ENCODE results near the gene C22orf39. TPM values are rescaled to one million over a fixed set of nuclear protein-coding genes. Genes with fewer than 3 reads are reported as not detected.

Gene C22orf39
- total RNA-seq, 1 experiment from 2014 or later: 26.5 TPM

GRCh38 chr22:19460036-19460435 lies 12.5 kb upstream of the C22orf39 start:
- TF ChIP-seq GRHL2 (CRISPR knock-in tag; IDR thresholded peaks at IDR 0.05; ENCODE audit: insufficient replicate concordance, severe bottlenecking) (no peak), AFF4 (CRISPR knock-in tag; IDR thresholded peaks at IDR 0.05; ENCODE audit: borderline replicate concordance) (no peak), CREB1 (CRISPR knock-in tag; IDR thresholded peaks at IDR 0.05) (no peak), SOX15 (CRISPR knock-in tag; IDR thresholded peaks at IDR 0.05) (no peak), ZNF396 (CRISPR knock-in tag; IDR thresholded peaks at IDR 0.05; ENCODE audit: borderline replicate concordance) (no peak), PRRX2 (CRISPR knock-in tag; IDR thresholded peaks at IDR 0.05) (no peak), ZNF512 (CRISPR knock-in tag; IDR thresholded peaks at IDR 0.05; ENCODE audit: borderline replicate concordance) (no peak)
- ChIA-PET CTCF (no interaction called here), POLR2A (interaction anchor here (1.1 kb wide), 1 partner anchor 20 kb away, joined by 3 read pairs; the partner anchor contains the start of gene CDC45)
- H3K36me3 Mint-ChIP-seq: peaks cover 46% of the 10 kb centered on the region
- H3K27me3 Mint-ChIP-seq (ENCODE audit: low read depth): no peaks in the 10 kb centered on the region
- H3K4me1 Mint-ChIP-seq: 0 out of 2 replicates have a peak, but pooled peaks cover 4% of the 10 kb centered on the region
- ATAC-seq (no peak), DNase-seq (ENCODE audit: low spot score) (no peak)
- H3K9me3 Mint-ChIP-seq: no peaks in the 10 kb centered on the region
- no peak overlapping the region for H3K4me3 Mint-ChIP-seq
- H3K27ac Mint-ChIP-seq: no peak overlapping the region

- Mint-ChIP-seq H3K4me3 (no peak overlapping the region), H3K4me1 (0 out of 2 replicates have a peak, but pooled peaks cover 4% of the 10 kb centered on the region), H3K9me3 (no peaks in the 10 kb centered on the region), H3K27ac (no peak overlapping the region), H3K36me3 (peaks cover 56% of the 10 kb centered on the region), H3K27me3 (ENCODE audit: low read depth) (no peaks in the 10 kb centered on the region)
- no peak for TF ChIP-seq TP53 (CRISPR knock-in tag; IDR thresholded peaks at IDR 0.05)
- no peak for TF ChIP-seq ATF3 (CRISPR knock-in tag; conservative IDR thresholded peaks at IDR 0.05)
- no peak for TF ChIP-seq CBFB (CRISPR knock-in tag; IDR thresholded peaks at IDR 0.05; ENCODE audit: low read depth)
- TF ChIP-seq E2F5 (CRISPR knock-in tag; IDR thresholded peaks at IDR 0.05): no peak
- TF ChIP-seq ZBTB43 (CRISPR knock-in tag; IDR thresholded peaks at IDR 0.05): no peak
- TF ChIP-seq NFATC4 (CRISPR knock-in tag; IDR thresholded peaks at IDR 0.05): no peak
- POLR2A ChIA-PET: no interaction called here
- no peak for ATAC-seq
- DNase-seq (ENCODE audit: low spot score): no peak
- CTCF ChIA-PET: no interaction called here
These were observed 10.4 kb upstream of the C22orf39 start for GRCh38 chr22:19457828-19458428.

GRCh38 chr22:19456541-19456940 lies 9.0 kb upstream of the C22orf39 start:
- Mint-ChIP-seq H3K9me3 (no peaks in the 10 kb centered on the region), H3K4me1 (0 out of 2 replicates have a peak, but pooled peaks cover 4% of the 10 kb centered on the region), H3K27me3 (ENCODE audit: low read depth) (no peaks in the 10 kb centered on the region), H3K27ac (no peak overlapping the region), H3K36me3 (peaks cover 55% of the 10 kb centered on the region), H3K4me3 (no peak overlapping the region)
- ATAC-seq (no peak), DNase-seq (ENCODE audit: low spot score) (no peak)
- CTCF ChIA-PET: no interaction called here
- POLR2A ChIA-PET: interaction anchor here (0.5 kb wide), 1 partner anchor 245 kb away, joined by 4 read pairs; no protein-coding TSS in a partner anchor
- TF ChIP-seq IRF1 (CRISPR knock-in tag; IDR thresholded peaks at IDR 0.05): no peak
- no peak for TF ChIP-seq GABPB1 (CRISPR knock-in tag; IDR thresholded peaks at IDR 0.05)
- no peak for TF ChIP-seq MYBL2 (CRISPR knock-in tag; IDR thresholded peaks at IDR 0.05)
- no peak for TF ChIP-seq AR (CRISPR knock-in tag; IDR thresholded peaks at IDR 0.05)
- TF ChIP-seq PRRX2 (CRISPR knock-in tag; IDR thresholded peaks at IDR 0.05): no peak
- no peak for TF ChIP-seq JUN (CRISPR knock-in tag; IDR thresholded peaks at IDR 0.05)
